Neural progenitor cell (in vitro differentiated cells): ENCODE measurements around the gene PPP1R16B.

ENCODE experiments used
- EZH2 ChIP-seq: fragments of 200-600 bp; sonication (generic); IDR thresholded peaks from 2 replicates; pipeline ENCODE4 v1.6.1; 2017; ENCODE audit warnings: antibody characterized with exemption, mild to moderate bottlenecking, moderate library complexity
- EZH2phosphoT487 ChIP-seq: fragments of 200-600 bp; sonication (generic); IDR thresholded peaks from 2 replicates; pipeline ENCODE4 v1.6.1; 2017; ENCODE audit warnings: antibody characterized with exemption
- TF ChIP-seq, protein P1 (sequence below): fragments of 200-600 bp; sonication (generic); IDR thresholded peaks from 2 replicates; pipeline ENCODE4 v1.5.1; 2017; ENCODE audit warnings: antibody characterized with exemption, mild to moderate bottlenecking

DNA sequence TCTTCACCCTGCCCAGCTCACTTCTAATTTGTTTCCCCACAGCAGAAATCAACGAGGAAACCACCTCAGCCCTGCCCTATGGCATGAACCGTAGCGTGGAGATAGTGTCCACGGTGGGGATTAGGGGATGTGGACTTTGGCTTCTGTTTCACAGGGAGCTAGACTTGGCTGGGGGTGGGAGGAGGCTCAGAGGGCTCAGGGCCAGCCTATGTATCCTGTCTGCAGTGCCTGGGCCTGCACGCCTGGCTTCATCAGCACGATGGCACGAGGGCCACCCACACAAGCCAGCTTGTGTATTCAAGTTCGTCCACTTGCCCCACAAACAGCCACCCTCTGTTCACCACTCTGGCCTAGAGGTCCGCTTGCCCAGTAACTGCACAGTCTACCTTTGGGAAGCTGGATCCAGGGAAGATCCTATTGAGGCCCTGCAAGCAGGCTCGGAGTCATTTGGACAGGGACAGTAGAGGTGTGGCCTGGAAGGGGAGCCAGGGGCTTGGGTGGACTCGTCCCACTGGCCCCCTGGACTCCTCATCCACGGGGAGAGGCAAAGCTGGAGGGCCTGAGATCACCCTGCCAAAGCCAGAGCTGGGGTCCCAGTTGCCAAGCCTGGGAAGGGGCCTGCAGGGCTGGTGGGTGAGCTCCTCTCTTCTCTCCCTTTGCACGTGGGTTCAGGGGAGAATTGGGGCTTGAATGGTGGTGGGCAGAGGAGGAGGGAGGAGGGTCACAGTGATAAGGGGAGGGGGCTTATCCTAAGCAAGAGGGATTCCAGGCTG lies 82.7 kb downstream of the PPP1R16B start:
- TF ChIP-seq, protein P1, sequence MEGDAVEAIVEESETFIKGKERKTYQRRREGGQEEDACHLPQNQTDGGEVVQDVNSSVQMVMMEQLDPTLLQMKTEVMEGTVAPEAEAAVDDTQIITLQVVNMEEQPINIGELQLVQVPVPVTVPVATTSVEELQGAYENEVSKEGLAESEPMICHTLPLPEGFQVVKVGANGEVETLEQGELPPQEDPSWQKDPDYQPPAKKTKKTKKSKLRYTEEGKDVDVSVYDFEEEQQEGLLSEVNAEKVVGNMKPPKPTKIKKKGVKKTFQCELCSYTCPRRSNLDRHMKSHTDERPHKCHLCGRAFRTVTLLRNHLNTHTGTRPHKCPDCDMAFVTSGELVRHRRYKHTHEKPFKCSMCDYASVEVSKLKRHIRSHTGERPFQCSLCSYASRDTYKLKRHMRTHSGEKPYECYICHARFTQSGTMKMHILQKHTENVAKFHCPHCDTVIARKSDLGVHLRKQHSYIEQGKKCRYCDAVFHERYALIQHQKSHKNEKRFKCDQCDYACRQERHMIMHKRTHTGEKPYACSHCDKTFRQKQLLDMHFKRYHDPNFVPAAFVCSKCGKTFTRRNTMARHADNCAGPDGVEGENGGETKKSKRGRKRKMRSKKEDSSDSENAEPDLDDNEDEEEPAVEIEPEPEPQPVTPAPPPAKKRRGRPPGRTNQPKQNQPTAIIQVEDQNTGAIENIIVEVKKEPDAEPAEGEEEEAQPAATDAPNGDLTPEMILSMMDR = no peak
- TF ChIP-seq EZH2phosphoT487 (no peak), EZH2 (no peak)
